Keratinocyte (primary cell): ENCODE measurements around the gene MAOB.

Source experiments
- CTCF ChIP-seq, 3 experiments: IDR thresholded peaks in 1 of 3; conservative IDR thresholded peaks in 1 of 3; optimal IDR thresholded peaks in 1 of 3; 2 replicates in 2 of 3; 3 replicates in 1 of 3; pipeline versions ENCODE3 to v1.5.1; 2011; ENCODE audit warnings: low read length in 3 of 3, mild to moderate bottlenecking in 3 of 3, moderate library complexity in 2 of 3, control low read depth in 1 of 3, inconsistent platforms in 1 of 3; ENCODE audit not compliant: insufficient read depth in 2 of 3; ENCODE audit errors: extremely low read depth in 1 of 3
- EZH2 ChIP-seq: IDR thresholded peaks from one replicate; pipeline ENCODE4 v1.6.1; 2012; ENCODE audit warnings: inconsistent platforms, mild to moderate bottlenecking, low read length, moderate library complexity

- no peak for TF ChIP-seq EZH2
- no peak for TF ChIP-seq CTCF (optimal IDR thresholded peaks at IDR 0.05 in 1 of 3, IDR thresholded peaks at IDR 0.05 in 1 of 3, conservative IDR thresholded peaks at IDR 0.05 in 1 of 3; ENCODE audit: extremely low read depth in 1 of 3, insufficient read depth in 2 of 3, low read length in 3 of 3)
Measured at GRCh38 chrX:43815209-43815608, 67.0 kb downstream of the MAOB start.
